ENCODE measurements around the gene C20orf96.
"Not testable (repeated sequence)": the region's sequence is repeated elsewhere in the genome, so short reads cannot be mapped to it uniquely, and the experiment has no call there.

C20orf96 gene

GRCh38 chr20:290084-290831 lies at the start of gene C20orf96:
Gene C20orf96 (minus strand): TSS chr20:290750. CDS start chr20:290610, 140 bp downstream.
- peak; percentile 72 for DNase-seq

- not testable (repeated sequence) for DNase-seq
These were observed 45.5 kb upstream of the C20orf96 start for GRCh38 chr20:336040-336439.

GRCh38 chr20:334578-334977 lies 44.0 kb upstream of the C20orf96 start:
- no peak for DNase-seq

- DNase-seq, result peak; percentile 51
These were observed 39.9 kb upstream of the C20orf96 start for GRCh38 chr20:330233-331149.

- no peak for DNase-seq
These were observed 39.3 kb upstream of the C20orf96 start for GRCh38 chr20:329851-330232.

- DNase-seq, result no peak
These were observed 38.6 kb upstream of the C20orf96 start for GRCh38 chr20:328975-329695.

- DNase-seq, result no peak
These were observed 37.8 kb upstream of the C20orf96 start for GRCh38 chr20:328027-328974.

- DNase-seq, result peak; percentile 82
These were observed 36.9 kb upstream of the C20orf96 start for GRCh38 chr20:327186-328026.

- peak; percentile 22 for DNase-seq
These were observed 36.2 kb upstream of the C20orf96 start for GRCh38 chr20:326645-327185.

GRCh38 chr20:325889-326644 lies 35.5 kb upstream of the C20orf96 start:
- DNase-seq, result peak; percentile 62

GRCh38 chr20:325045-325888 lies 34.7 kb upstream of the C20orf96 start, which contains the start of gene SOX12:
Gene SOX12 (plus strand): TSS chr20:325552. CDS start chr20:325925, 373 bp downstream.
- peak; percentile 94 for DNase-seq

GRCh38 chr20:324177-325044 lies 33.9 kb upstream of the C20orf96 start:
- peak; percentile 82 for DNase-seq

GRCh38 chr20:316316-317068 lies 25.9 kb upstream of the C20orf96 start:
- no peak for DNase-seq

- DNase-seq, result no peak
These were observed 23.4 kb upstream of the C20orf96 start for GRCh38 chr20:313948-314347.

GRCh38 chr20:313402-313801 lies 22.9 kb upstream of the C20orf96 start:
- DNase-seq, result no peak

- no peak for DNase-seq
These were observed 22.3 kb upstream of the C20orf96 start for GRCh38 chr20:312866-313265.

GRCh38 chr20:312067-312466 lies 21.5 kb upstream of the C20orf96 start:
- DNase-seq, result no peak

Data from NCI-H1092 treated with DMSO at 0.1 percent for 48 hours (cell line).